HG02884 (cell line): Measurements from ENCODE around the gene ZNF622.
"Not testable (repeated sequence)": the region's sequence is repeated elsewhere in the genome, so short reads cannot be mapped to it uniquely, and the experiment has no call there.

Source experiments
- ATAC-seq: cut with Tn5 transposase; IDR thresholded peaks from one replicate; pipeline ENCODE4 v1.9.1; 2021; ENCODE audit warnings: mild to moderate bottlenecking, moderate library complexity; ENCODE audit not compliant: unreplicated experiment

The ZNF622 gene

DNA sequence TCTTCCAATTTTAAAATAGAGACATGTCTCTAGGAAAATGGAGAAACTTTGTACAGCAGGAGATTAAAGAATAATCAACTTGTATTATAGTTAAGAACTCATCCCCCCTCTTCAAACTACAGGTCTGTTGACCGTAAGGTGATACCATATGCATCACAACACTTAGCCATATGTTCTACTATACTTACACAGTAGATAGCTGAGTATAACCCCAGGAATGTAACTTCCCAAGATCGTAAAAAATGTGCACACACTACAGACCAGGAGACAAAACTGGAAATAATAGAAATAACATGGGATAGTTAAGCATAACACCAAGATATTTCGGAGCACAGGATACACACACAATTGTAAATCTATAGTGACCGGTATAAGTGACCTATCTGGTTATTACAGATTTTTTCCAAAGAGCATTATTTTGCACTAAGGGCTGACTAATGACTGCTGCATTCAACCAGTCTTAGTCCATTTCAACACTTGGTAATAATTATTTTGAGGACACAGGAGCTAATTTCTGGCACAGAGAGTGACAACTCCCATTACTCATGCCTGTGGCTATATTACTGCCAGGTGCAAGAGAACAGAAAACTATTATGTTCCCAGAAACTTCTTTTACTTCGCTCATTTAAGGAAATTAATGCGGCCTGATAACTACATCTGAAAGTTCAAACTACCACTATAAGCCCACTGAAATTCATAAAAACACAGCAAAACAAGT lies 15.4 kb upstream of the ZNF622 start:
- no peak for ATAC-seq

DNA sequence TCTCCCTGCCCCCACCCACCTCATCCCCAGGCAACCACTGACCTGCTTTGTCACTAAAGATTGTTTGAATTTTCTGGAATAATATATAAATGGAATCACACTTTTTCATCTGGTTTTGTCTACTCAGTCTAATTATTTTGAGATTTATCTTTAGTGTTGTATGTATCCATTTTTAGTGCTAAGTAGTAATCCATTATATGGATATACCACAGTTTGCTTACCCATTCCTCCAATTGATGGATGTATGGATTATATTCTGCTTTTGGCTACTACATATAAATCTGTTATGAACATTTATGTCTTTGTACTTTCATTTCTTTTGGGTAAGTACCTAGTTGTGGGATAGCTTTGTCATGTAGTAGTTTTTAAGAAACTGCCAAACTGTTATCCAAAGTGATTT lies 14.5 kb upstream of the ZNF622 start:
- no peak for ATAC-seq

DNA sequence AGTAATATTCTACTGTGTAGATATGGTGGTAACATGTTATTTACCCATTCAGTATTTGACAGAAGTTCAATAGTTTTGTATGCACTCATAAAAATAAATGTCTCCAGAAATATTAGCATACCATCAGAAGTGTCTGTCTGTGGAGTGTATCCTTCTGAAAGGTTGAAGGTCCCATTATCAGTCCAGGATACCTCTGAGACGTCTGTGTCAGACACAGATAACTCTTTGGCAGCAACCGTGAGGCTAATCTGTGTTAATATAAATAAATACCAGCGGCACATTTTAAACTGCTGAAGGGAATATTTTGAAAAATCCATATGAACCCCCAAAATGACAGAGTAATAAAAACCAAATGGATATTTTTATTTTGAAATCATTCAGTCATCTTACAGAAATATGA lies 11.9 kb upstream of the ZNF622 start:
- ATAC-seq = no peak

DNA sequence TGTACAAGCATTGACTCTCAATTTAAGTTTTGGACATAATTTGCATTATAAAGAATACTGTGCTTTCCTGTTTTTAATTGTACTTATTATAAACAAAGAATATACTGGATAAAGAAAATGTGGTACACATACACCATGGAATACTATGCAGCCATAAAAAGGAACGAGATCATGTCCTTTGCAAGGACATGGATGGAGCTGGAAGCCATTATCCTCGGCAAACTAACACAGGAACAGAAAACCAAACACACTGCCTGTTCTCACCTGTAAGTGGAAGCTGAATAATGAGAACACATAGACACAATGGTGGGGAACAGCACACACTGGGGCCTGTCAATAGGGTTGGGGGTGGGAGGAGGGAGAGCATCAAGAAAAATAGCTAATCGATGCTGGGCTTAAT lies 10.8 kb upstream of the ZNF622 start:
- not testable (repeated sequence) for ATAC-seq

DNA sequence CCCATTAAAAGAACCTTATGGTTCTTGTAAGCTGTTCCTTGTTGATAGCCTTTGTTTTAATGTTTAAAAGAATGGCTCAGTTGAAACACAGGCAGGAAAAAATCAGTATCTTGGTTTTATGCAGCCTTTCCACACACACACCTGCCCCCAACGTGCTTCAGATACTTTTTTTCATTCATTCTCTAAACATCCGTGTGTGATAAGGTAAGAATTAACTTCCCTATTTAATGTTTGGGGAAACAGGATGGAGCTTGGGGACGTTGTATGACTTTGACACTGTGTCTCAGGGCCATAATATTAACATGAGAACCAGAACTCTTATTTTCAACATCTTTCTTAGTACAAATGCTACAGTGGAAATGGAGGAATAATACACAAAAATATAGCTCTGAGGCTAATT lies 5.8 kb upstream of the ZNF622 start:
- no peak for ATAC-seq

DNA sequence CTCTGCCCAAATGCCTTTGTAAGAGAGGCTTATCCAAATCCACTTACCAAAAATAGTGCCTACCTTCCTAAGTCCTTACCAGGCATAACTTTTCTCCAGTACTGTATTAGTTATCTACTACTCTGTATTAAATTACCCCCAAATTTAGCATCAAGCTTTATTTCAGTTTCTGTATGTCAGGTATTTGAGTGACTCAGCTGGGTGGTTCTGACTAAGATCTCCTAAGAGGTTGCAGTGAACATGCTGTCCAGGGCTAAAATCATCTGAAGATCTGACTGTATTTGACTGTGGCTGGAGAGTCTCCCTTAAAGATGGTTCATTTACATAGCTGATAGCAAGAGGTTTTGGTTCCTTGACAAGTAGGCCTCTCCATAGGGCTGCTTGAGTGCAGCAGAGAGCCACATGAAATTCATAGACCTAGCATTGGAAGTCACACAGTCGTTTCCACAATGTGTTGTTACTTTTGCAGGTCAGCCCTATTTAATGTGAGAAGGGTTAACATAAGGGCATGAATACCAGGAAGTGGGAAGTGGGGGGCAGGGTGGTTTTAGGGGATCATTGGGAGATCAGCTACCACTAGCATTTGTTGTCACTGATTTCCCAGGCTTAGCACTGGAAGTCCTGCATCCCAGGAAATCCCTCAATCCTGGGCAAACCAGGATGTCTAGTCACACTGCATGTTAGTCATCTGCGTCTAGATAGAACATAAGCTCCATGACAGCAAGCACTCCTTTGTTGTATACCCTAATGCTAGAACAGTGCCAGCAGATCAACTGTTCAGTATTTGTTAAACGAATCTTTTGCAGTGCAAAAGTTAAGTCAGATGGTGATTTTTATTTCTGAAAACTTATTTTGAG lies 2.0 kb upstream of the ZNF622 start:
- peak; percentile 79 for ATAC-seq

DNA sequence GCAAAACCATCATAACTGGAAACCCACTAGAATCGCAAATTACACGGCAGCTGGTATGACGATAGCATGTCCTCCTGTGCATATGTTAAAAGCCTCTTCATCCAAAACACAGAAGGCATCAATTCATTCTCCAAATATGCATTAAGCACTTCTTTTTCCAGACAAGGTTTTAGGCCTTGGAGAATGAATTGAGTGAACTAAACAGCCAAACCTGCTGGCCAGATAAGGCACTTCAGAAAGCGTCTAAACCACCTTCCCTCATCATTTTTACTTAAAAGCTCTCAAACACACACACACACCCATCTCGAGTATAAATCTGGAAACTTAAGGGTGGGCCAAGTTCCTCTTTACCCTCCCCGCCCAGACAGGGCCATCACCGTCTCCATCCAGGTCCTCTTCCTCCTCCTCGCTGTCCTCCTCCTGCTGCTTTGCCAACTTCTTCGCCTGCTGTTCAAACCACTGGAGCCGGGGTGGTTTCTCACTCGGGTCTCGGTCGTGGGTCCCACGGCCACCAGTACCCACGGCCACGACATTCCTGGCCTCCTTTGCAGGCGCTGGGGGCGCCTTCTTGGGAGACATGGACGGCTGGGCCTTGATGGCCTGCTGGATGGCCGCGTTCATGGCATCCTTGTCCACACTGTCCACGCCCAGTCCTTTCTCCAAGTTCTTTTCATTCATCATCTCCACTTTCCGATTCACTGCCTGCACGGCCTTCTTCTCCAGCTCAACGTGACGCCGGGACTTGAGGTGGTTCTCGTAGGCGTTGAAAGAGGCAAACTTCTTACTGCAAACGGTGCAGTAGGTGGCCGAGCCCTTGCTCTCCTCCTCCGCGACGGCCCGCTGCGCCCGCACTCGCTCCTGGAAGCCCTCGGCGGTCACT lies 696 bp downstream of the ZNF622 start:
- no peak for ATAC-seq

DNA sequence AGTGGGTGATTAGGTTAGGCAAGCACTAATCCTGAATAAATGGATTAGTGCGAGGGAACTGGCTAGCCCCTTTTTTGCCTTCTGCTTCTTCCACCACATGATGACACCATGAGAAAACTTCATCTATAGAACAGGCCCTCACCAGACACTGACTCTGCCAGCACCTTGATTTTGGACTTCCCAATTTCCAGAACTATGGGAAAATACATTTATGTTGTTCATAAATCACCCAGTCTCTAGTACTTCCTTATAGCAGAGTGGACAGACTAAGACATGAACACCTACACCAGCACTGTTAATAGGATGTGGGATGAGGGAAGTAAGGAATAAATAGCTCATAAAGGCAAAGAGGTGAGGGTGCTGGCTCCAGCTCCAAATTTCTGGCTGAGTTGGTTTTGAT lies 1.4 kb downstream of the ZNF622 start:
- ATAC-seq = no peak

DNA sequence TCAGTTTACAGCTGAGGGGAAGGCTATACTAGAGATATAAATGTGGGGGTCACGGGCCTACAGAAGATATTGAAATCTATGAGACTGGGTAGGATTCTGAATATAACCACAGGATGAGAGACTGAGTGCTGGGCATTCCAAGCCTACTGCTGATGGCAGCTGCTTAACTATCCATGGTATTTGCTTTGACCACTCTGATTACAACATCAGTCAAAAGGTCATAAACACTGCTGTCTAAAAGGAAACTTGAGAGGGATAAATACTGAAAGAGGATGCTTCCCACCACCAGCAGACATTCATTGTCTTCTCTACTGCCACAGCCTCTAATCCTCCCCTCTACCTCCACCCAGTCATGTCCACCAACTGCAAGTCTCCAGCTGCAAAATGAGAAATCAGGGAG lies 3.8 kb downstream of the ZNF622 start:
- no peak for ATAC-seq

DNA sequence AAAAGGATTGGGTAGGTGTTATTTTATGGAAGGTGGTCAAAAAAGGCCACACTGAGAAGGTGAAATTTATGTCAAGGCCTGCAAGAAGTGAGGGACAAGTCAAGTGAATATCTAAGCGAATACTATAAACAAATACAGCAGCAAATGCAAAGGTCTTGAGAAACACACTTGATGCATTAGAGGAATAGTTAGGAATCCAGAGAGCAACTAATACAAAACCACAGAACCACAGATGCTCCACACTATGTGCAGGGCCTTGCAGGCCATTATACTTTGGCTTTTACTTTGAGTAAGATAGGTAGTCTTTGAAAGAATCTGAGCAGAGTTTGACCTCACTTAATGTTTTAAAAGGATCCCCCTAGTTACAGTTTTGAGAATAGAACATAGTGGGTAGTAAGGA lies 4.6 kb downstream of the ZNF622 start:
- no peak for ATAC-seq

DNA sequence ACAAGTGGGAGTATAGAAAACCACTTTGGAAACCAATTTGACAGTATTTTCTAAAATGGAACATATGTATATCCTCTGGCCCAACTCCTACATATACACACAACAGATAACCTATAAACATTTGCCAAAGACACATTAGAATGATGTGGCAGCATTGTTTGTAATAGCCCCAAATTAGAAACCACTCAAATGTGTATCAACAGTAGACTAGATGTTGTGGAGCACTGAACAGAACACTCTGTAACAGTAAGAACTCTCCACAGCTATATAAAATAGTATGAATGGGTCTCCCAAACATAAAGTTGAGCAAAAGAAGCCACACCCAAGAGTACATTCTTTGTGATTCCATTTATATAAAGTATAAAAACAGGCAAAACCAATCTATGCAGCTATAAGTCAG lies 6.1 kb downstream of the ZNF622 start:
- ATAC-seq = peak; percentile 33

DNA sequence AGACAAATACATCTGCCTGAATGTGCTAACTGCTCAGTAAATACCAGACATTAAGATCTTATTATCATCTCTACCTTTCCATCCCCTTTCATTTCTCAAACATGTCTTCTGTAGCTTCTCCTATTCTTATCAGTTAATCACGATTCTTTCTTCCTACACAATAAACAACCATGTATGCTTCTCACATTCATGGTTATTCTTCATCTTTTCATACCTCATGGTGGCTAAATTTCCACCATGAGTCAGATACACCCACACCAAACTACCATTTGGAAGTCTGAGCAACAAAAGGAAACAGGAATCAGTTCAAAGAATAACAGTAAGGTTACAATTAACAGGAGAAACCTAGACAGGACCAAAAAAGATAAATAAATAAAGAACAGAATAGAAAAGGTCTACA lies 7.7 kb downstream of the ZNF622 start:
- ATAC-seq = no peak

DNA sequence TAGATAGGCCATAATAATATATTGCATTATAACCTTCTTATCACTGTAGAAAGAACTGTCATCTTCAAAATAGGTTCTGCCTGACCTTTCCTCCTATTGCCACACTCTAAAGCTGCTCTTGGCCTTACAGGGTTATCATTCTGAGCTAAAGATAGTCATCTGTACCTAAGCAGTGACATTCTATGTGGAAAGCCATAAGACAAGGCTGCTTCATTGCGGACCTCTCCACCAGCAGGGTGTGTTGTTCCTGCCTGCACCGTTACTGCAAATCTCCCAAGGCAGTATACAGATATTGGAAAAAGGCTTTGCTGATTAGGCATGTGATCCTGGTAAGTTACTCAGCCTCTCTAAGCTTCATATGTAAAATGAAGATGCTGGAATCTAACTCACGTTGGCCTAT lies 8.1 kb downstream of the ZNF622 start:
- no peak for ATAC-seq

DNA sequence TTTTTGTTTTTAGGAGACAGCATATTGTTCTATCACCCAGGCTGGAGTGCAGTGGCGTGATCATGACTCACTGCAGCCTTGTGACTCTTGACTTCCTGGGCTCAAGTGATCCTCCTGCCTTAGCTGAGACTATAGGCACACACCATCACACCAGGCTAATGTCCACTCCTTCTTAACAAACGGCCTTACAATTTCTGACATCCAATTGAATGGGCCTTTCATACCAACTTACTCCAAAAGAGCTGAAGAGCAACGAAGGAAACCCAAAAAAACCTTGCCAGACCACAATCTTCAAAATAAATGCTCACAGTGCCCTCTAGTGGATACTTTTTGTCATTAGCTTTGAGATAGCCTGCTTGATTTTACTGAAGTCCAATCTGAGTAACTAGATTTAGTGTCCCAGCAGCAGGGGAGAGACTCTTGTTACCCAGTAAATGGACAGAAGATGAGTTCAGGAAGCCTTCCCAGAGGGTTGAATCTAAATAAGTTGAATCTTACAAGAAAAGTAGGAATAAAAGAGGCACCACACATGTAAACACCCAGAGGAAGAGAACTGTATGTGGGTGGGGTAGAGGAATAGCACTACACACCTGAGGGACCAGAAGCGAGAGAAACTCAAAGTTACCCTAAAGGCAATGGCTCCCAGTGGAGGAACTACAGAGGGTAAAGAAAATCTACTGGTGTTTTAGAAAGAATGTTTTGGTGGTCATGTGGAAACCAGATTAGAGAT lies 9.3 kb downstream of the ZNF622 start:
- peak; percentile 71 for ATAC-seq

DNA sequence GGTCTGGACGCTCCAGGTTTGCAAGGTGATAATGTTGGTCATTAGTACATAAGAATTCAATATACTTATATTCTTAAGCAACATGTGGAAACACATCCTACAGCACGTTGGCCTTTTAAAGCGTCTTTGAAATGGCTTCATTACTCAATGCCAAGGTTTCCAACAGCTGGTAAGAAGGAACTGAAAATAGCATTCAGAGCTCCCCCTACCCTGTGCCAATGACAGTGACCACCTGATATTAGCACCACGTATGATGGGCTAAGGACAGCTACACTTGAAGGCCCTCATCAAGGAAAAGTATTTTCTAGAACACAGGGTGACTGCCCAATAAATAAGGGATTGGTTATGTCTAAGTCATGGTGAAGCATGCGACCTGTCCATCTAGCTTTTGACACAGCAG lies 9.9 kb downstream of the ZNF622 start:
- no peak for ATAC-seq

DNA sequence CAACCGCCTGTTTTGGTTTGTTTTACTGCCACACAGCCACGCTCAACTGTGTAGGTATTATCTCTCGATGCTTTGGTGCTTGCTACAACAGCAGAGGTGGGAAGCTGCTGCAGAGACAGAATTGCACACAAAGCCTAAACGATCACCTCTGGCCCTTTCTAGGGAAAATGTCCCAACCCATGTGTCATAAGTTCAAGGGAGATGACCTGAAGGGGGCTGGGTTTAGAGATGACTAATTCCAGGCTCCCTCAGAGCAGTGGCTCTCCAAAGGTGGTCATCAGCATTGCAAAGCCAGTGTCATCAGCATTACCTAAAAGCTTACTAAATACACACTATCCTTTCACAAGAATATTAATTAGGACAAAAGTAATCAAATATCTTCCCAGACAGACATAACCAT lies 10.9 kb downstream of the ZNF622 start:
- no peak for ATAC-seq

DNA sequence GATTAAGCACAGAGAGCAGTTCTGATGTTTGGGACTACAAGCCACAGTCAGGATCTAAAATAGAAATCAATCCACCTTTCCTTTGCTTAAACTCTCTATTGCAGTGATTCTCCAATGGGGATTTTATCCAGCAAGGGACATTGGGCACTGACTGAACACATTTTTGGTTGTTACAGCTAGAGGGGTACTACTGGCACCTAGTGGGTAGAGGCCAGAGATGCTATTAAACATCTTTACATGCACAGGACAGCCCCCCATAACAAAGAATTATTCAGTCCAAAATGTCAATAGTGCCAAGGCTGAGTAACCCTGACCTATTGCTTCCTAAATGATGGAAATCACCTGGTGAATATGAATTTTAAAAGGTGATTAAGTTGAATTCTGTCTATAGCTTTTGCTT lies 12.0 kb downstream of the ZNF622 start:
- no peak for ATAC-seq

DNA sequence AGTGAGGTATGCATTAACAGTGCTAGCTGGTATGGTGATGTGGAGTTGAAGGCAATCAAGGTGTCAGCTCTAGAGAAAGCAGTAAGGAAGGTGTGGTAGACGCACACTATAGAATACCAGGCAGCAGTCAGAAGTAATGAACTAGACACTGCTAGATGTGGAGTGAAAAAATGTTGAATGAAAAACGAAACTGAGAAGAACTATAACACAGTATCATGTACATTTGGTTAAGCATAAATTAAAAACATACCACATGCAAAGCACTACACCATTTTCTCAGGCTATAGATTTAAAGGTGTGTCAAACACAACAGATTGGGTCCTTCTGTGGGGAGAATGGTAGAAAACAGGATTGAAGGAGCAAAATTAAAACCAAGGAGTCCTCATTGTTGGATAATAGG lies 15.4 kb downstream of the ZNF622 start:
- ATAC-seq = no peak

DNA sequence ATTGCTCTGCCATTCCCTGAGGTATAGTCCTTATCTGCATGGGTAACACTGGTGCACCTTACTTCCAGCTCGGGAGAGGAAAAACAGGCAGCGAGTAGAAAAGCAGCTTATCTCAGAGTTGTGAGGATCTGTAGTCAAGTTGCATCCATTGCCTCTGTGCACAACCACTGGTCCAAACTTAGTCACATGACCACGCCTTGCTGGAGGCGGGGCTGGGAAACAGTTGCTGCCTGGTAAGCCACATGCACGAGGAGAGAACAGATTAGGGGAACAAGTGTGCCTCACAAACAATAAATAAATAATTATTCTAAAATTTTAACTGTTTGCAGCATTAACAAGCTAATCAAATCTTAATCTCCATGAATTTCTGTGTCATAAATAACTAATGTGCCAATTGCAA lies 18.6 kb downstream of the ZNF622 start:
- ATAC-seq = no peak

DNA sequence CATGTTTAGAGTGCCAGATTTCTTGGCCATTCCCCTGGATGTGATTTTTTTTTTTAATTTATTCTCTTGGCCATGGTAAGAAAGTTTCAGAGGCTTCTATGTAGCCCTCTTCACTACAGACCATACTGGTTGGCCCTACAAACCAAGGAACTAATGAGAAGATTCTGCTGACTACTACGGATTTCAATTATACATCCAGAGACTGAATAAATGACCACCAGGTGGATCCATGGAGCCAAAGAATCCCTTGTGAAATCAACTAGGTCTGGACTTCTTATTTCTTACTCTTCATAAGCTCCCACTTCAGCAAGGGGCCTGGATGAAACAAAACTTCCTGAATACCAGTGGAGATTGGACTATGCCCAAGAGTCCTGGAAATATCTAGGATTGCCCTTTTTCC lies 27.6 kb downstream of the ZNF622 start:
- no peak for ATAC-seq
